ENCODE results near the gene CLDN9. TPM values are rescaled to one million over a fixed set of nuclear protein-coding genes. Genes with fewer than 3 reads are reported as not detected.
"Not testable (repeated sequence)": the region's sequence is repeated elsewhere in the genome, so short reads cannot be mapped to it uniquely, and the experiment has no call there.

Gene CLDN9
- total and polyA plus RNA-seq, 9 of the 15 experiments (the other 6 are each of a cell fraction or from before 2014, with no cell fraction given): 0.12 to 0.44 (median 0.22) TPM; not detected in 4

- POLR2A ChIA-PET; H2AFZ ChIP-seq (ENCODE audit: low read depth, low read length); CTCF ChIA-PET (ENCODE audit: low intra/inter-chr PET ratio); H3K36me3 ChIP-seq (ENCODE audit: control insufficient read depth, insufficient read depth, low read length); in situ Hi-C loops (cut with MboI); H3K9me1 ChIP-seq (ENCODE audit: control insufficient read depth, insufficient read depth, low read length); H3K27ac ChIP-seq (ENCODE audit: extremely low read depth, low read depth, low read length); H3K79me2 ChIP-seq (ENCODE audit: control insufficient read depth, insufficient read depth, low read length); H3K4me3 ChIP-seq; H3K4me2 ChIP-seq (ENCODE audit: insufficient read depth, low read length); H3K9ac ChIP-seq (ENCODE audit: insufficient read depth in 1 of 2, low read depth in 2 of 2, low read length in 2 of 2); BruUV-seq (replicated peaks); H4K20me1 ChIP-seq (replicated peaks; ENCODE audit: control insufficient read depth, insufficient read depth, low read length); H3K9me3 ChIP-seq (replicated peaks; ENCODE audit: control insufficient read depth, insufficient read depth, low read depth, low read length); DNase-seq (ENCODE audit: extremely low read depth in 1 of 4, low spot score in 3 of 4): not testable (repeated sequence)
- intact Hi-C loops (cut with micrococcal nuclease): loop anchor here (10.0 kb wide), 1 partner anchor 121 kb away; no protein-coding TSS in a partner anchor
- peaks cover 3 to 29% of the 10 kb centered on the region in 2 experiments; a peak in 4 of 5 replicates for H3K4me1 ChIP-seq (replicated peaks in 1 of 2; ENCODE audit: control insufficient read depth in 2 of 2, insufficient read depth in 2 of 2, low read length in 2 of 2)
- WGBS (ENCODE audit: insufficient coverage, low coverage, missing lambda C conversion rate): 51% methylated on average over 7 of the region's 13 CpGs
- TF ChIP-seq RAD21 (CRISPR knock-in tag; conservative IDR thresholded peaks at IDR 0.05 in 1 of 2, IDR thresholded peaks at IDR 0.05 in 1 of 2) (peak in 1 of 2 experiments; percentile 3; a peak in 1 of 4 replicates), CTCF (IDR thresholded peaks at IDR 0.05 in 2 of 3, conservative IDR thresholded peaks at IDR 0.05 in 1 of 3; ENCODE audit: insufficient read depth in 2 of 3, low read depth in 1 of 3, low read length in 3 of 3) (peak in 1 of 3 experiments; percentile 9; a peak in 1 of 6 replicates)
- H3K27me3 ChIP-seq (ENCODE audit: control insufficient read depth in 2 of 2, insufficient read depth in 2 of 2, low read length in 2 of 2): peaks cover under 1 to 19% of the 10 kb centered on the region in 2 experiments; a peak in 3 of 5 replicates
- FAIRE-seq (peak; percentile 77), ATAC-seq (0 out of 3 replicates have a peak, but pooled peaks have one; percentile 16)
Measured at GRCh38 chr16:3053330-3053710, 40.6 kb downstream of the CLDN9 start.
